HL-60 (cell line): ENCODE measurements around the gene ZNF423.

Experiments
- GABPA ChIP-seq: IDR thresholded peaks from 2 replicates; pipeline ENCODE4 v1.6.1; 2012; ENCODE audit warnings: low read depth
- POLR2AphosphoS5 ChIP-seq: IDR thresholded peaks from 2 replicates; pipeline ENCODE4 v1.6.1; 2012; ENCODE audit warnings: low read depth
- SPI1 ChIP-seq: IDR thresholded peaks from 2 replicates; pipeline ENCODE4 v1.6.1; 2012; ENCODE audit warnings: low read depth, mild to moderate bottlenecking, borderline replicate concordance
- TF ChIP-seq, protein P1 (sequence below): IDR thresholded peaks from one replicate; pipeline ENCODE4 v1.5.1; 2011; ENCODE audit warnings: low read length, control low read depth, inconsistent platforms; ENCODE audit not compliant: insufficient read depth
- TF ChIP-seq, protein P2 (sequence below): IDR thresholded peaks from 2 replicates; pipeline ENCODE4 v1.6.1; 2012; ENCODE audit warnings: low read depth; ENCODE audit not compliant: insufficient replicate concordance

DNA sequence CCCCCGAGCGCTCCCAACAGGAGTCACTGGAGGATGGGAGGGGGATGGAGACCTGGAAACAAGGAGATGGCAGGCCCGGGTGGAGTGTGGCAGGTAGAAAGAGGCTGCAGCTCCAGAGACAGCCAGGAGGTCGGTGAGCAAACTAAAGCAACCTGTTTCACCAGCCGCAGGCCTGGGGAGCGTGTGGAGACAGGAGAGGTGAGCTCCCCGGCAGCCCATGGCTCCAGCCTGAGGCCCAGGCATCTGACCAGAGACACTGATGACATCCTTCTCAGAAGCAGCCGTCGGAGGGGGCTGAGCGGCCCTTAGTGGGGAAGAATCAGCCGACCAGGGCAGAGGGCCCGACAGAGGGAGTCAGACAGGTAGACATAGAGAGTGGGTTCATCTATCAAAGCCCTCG, 165.1 kb downstream of the ZNF423 start:
- TF ChIP-seq, protein P1, sequence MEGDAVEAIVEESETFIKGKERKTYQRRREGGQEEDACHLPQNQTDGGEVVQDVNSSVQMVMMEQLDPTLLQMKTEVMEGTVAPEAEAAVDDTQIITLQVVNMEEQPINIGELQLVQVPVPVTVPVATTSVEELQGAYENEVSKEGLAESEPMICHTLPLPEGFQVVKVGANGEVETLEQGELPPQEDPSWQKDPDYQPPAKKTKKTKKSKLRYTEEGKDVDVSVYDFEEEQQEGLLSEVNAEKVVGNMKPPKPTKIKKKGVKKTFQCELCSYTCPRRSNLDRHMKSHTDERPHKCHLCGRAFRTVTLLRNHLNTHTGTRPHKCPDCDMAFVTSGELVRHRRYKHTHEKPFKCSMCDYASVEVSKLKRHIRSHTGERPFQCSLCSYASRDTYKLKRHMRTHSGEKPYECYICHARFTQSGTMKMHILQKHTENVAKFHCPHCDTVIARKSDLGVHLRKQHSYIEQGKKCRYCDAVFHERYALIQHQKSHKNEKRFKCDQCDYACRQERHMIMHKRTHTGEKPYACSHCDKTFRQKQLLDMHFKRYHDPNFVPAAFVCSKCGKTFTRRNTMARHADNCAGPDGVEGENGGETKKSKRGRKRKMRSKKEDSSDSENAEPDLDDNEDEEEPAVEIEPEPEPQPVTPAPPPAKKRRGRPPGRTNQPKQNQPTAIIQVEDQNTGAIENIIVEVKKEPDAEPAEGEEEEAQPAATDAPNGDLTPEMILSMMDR = no peak
- no peak for TF ChIP-seq POLR2AphosphoS5
- TF ChIP-seq GABPA = no peak
- TF ChIP-seq, protein P2, sequence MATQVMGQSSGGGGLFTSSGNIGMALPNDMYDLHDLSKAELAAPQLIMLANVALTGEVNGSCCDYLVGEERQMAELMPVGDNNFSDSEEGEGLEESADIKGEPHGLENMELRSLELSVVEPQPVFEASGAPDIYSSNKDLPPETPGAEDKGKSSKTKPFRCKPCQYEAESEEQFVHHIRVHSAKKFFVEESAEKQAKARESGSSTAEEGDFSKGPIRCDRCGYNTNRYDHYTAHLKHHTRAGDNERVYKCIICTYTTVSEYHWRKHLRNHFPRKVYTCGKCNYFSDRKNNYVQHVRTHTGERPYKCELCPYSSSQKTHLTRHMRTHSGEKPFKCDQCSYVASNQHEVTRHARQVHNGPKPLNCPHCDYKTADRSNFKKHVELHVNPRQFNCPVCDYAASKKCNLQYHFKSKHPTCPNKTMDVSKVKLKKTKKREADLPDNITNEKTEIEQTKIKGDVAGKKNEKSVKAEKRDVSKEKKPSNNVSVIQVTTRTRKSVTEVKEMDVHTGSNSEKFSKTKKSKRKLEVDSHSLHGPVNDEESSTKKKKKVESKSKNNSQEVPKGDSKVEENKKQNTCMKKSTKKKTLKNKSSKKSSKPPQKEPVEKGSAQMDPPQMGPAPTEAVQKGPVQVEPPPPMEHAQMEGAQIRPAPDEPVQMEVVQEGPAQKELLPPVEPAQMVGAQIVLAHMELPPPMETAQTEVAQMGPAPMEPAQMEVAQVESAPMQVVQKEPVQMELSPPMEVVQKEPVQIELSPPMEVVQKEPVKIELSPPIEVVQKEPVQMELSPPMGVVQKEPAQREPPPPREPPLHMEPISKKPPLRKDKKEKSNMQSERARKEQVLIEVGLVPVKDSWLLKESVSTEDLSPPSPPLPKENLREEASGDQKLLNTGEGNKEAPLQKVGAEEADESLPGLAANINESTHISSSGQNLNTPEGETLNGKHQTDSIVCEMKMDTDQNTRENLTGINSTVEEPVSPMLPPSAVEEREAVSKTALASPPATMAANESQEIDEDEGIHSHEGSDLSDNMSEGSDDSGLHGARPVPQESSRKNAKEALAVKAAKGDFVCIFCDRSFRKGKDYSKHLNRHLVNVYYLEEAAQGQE = no peak
- no peak for TF ChIP-seq SPI1
